GM12873 (cell line): ENCODE results near the gene ATRIP.

Experiments used
- TF ChIP-seq, protein P1 (sequence below): IDR thresholded peaks from 2 replicates; pipeline ENCODE4 v1.5.1; 2012; ENCODE audit warnings: low read depth, mild to moderate bottlenecking, moderate library complexity, low read length, control low read depth; ENCODE audit not compliant: insufficient read depth; ENCODE audit errors: missing control alignments

The ATRIP gene

GRCh38 chr3:48423241-48423882 is 23.2 kb upstream of the ATRIP start:
- TF ChIP-seq, protein P1, sequence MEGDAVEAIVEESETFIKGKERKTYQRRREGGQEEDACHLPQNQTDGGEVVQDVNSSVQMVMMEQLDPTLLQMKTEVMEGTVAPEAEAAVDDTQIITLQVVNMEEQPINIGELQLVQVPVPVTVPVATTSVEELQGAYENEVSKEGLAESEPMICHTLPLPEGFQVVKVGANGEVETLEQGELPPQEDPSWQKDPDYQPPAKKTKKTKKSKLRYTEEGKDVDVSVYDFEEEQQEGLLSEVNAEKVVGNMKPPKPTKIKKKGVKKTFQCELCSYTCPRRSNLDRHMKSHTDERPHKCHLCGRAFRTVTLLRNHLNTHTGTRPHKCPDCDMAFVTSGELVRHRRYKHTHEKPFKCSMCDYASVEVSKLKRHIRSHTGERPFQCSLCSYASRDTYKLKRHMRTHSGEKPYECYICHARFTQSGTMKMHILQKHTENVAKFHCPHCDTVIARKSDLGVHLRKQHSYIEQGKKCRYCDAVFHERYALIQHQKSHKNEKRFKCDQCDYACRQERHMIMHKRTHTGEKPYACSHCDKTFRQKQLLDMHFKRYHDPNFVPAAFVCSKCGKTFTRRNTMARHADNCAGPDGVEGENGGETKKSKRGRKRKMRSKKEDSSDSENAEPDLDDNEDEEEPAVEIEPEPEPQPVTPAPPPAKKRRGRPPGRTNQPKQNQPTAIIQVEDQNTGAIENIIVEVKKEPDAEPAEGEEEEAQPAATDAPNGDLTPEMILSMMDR = no peak

DNA sequence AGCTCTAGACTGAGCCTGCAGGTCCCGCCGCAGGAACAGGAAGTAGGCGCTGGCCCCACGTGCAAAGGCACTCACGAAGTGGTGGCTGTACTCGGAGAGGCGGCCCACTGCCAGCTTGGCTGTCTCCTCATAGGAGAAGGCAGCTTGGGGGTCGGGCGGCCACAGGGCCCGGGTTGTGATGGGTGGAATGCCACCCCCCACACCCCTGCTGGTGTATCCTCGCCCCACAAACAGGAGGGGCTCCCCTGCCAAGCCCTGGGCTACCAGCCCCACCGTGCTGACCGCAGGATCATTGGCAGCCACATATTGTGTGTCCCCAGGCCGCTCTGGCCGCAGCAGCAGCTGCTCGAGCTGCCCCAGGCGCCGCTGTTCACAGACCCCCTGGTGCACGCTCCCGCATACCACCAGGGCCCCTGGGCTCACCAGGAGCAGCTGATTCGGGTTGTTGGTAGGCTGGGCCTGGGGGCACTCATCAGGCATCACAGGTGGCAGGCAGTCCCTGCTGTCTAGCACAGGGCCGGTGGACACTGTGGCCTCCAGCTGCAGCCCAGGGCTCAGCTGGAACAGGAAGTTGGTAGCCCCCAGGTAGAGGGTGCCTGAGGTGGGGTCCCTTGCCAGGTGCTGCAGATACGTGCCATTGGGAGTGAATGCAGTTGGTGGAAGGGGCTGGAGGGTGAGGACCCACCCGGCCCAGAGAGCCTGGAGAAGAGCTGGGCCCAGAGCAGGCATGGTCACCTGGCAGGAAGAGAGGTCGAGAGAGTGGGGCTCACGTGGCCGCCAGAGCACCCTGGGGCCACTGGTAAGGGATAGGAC is 22.4 kb upstream of the ATRIP start:
- TF ChIP-seq, protein P1 = no peak

- TF ChIP-seq, protein P1 = no peak
Measured at GRCh38 chr3:48425281-48425812, 21.2 kb upstream of the ATRIP start.

DNA sequence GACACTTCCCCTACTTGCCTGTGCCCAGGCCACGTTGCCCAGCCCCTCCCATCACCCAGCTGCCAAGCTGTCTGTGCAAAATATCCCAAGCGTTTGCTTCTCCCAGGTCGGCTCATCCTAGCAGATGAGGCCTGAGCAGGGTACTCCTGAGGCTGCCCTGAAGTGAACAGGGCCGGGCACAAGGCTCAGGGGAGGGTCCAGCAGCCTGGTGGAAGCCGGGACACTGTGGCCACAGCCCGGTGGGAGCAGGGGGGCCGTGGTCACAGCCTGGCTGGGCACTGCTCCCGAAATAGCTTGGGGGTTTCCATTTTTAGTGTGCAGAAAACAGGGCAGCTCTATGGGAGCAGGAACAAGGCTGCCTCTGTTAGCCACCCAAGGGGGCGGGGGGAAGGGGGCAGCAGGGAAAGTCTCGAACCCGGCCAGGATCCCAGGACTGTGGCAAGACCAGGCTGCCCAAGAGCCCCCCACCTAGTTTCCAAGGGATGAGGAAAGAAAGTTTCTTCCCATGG is 20.1 kb upstream of the ATRIP start:
- TF ChIP-seq, protein P1 = no peak

DNA sequence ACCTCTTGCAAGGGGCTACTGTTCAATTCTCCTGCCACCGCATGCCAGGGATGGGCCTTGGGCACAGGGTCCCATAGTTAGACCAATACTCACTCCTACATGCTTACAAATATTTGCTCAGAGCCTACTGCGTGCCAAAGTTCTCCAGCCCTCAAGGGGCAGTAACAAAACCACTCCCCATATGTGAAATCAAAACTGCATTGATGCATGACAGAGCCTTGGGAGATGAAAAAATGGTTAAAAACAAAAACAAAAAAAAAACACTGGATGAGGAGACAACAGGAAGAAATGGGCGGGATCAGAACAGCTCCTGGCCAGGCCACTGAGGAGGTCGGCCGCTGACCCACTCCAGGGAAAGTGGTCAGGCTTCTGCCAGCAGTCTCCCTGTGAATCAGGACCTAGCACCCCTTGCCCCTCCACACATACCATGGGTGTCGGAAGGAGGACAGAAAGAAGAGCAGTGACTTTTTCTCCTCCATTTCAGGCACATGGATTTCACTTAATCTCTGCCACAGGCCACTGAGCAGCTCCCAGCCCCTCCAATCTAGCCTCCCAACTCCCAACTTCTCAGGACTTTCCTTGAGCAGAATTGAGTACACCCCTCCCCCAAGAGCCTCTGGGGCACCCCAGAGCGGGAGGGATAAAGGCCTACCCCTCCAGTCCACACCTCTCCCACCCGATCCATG is 19.4 kb upstream of the ATRIP start:
- TF ChIP-seq, protein P1 = no peak

GRCh38 chr3:48427630-48427962 is 18.9 kb upstream of the ATRIP start:
- TF ChIP-seq, protein P1 = no peak
